GM12865 (cell line): Measurements from ENCODE around the gene RAB40B.
A peak's percentile ranks its signal among the peaks of the same experiment; 100 is the strongest.

ENCODE experiments used
- DNase-seq: peaks from one replicate; pipeline ENCODE4 v3.0.0; 2010; ENCODE audit warnings: low read depth
- H3K4me3 ChIP-seq: 2 replicates; pipeline ENCODE4 v1.5.1; 2011; ENCODE audit warnings: mild to moderate bottlenecking, low read depth, low read length, control low read depth
- TF ChIP-seq, protein P1 (sequence below): IDR thresholded peaks from 2 replicates; pipeline ENCODE4 v1.5.1; 2011; ENCODE audit warnings: low read length, control low read depth, low read depth, inconsistent platforms; ENCODE audit not compliant: insufficient read depth; ENCODE audit errors: missing control alignments

Gene RAB40B

DNA sequence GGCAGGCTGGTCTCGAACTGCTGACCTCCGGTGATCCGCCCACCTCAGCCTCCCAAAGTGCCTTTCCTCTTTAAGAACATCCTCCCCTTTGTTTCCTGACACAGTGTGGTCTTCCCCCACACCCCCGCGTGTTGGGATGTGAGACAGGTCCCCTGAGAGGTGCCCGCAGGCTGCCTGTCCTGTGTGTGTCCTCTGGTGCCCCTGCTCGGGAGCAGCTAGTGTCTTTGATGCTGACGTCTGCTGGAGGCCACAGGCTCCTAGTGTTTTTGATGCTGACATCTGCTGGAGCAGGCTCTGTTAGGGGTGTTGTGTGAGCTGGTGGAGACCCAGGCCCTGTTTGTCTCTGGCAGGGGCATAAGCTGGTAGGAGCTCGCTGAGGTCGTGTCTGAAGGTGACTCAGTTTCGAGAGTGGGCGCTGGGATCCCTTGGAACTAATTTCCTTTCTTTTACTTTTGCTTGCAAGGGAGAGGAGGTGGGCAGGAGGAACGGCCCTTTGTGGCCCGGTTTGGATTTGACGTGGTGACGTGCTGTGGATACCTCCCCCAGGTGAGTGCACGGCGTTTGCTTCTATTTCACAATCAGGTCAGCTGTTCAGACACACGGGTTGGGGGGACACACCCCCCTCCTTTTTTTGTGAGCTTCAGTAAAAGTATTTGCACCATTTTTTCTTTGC lies 24.0 kb upstream of the RAB40B start:
- TF ChIP-seq, protein P1, sequence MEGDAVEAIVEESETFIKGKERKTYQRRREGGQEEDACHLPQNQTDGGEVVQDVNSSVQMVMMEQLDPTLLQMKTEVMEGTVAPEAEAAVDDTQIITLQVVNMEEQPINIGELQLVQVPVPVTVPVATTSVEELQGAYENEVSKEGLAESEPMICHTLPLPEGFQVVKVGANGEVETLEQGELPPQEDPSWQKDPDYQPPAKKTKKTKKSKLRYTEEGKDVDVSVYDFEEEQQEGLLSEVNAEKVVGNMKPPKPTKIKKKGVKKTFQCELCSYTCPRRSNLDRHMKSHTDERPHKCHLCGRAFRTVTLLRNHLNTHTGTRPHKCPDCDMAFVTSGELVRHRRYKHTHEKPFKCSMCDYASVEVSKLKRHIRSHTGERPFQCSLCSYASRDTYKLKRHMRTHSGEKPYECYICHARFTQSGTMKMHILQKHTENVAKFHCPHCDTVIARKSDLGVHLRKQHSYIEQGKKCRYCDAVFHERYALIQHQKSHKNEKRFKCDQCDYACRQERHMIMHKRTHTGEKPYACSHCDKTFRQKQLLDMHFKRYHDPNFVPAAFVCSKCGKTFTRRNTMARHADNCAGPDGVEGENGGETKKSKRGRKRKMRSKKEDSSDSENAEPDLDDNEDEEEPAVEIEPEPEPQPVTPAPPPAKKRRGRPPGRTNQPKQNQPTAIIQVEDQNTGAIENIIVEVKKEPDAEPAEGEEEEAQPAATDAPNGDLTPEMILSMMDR = no peak
- no peak for DNase-seq
- no peak overlapping the region for H3K4me3 ChIP-seq

DNA sequence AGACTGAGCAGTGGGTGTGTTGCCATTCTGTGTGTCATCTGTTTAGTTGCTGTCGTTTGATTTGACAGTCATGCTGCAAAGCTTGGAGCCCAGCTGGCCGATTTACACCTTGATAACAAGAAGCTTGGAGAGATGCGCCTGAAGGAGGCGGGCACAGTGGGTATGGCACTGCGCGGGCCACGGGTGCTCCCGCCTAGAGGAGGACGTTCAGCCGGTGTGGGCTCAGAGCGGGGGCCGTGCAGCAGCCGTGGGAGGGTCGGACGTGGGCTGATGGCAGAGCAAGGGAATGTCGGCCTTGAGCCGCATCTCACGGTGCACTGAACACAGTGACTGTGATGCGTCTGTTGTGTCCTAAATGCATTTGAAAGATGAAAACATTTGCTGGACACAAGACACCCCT lies 21.7 kb upstream of the RAB40B start:
- DNase-seq = no peak
- TF ChIP-seq, protein P1 = no peak
- no peak overlapping the region for H3K4me3 ChIP-seq

DNA sequence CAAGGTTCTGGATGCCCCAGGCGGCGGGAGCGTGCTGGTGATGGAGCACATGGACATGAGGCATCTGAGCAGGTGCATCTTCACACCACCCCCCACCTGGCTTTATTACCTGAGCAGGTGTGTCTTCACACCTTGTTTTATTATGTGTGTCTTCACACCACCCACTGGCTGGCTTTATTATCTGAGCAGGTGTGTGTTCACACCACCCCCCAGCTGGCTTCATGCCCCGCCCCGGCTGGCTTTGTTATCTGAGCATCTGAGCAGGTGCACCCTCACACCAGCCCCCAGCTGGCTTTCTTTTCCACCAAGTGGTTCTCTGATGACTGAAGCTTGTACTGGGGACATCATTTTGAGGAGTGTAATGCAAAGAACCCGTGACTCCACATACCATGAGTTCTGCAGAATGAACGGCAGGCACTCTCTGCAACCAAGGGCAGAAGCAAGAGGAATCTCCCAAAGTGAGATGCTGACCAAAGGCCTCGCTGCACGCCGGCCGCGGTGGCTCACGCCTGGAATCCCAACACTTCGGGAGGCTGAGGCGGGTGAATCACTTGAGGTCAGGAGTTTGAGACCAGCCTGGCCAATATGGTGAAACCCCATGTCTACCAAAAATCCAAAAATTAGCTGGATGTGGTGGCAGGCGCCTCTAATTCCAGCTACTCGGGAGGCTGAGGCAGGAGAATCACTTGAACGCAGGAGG lies 20.6 kb upstream of the RAB40B start:
- H3K4me3 ChIP-seq = no peak overlapping the region
- no peak for DNase-seq
- TF ChIP-seq, protein P1 = no peak

DNA sequence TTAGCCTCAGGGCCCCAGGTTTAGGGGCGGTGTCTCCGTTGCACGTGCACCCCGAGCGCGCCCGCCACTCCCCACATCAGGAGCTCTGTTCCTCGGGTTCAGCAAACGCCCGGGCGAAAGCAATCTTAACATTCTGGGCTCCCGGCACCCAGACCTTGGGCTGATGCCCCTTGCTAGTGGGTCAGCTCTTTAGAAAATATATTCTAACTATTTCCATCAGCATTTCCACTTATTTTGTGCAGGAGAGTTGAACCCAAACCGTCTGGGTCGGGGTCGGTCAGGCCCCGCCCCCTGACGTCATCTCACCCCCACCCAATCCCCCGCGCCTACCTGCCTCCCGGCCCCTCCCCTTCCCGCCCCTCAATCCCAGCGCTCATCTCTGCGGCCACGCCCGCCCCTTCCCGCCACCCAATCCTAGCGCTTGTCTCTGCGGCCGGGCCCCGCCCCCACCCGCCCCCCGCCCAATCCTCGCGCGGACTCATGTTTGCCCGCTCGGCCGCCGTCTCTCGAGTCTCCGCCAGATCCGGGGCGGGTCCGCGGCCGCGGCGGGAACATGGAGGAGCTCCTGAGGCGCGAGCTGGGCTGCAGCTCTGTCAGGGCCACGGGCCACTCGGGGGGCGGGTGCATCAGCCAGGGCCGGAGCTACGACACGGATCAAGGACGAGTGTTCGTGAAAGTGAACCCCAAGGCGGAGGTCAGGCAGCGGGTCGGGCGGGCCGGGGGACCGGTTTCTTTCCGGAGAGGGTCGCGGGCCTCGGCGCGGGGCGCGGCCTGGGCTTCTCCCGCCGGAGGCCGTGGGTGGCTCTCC lies 17.9 kb upstream of the RAB40B start, which contains the start of gene FN3KRP:
Gene FN3KRP (plus strand): TSS at position 504 of the 808 bp plus-strand sequence. CDS start 50 bp downstream, at position 554.
- peak within 1 kb of the TSS; percentile 84 for H3K4me3 ChIP-seq
- DNase-seq = peak; percentile 95
- TF ChIP-seq, protein P1 = no peak

DNA sequence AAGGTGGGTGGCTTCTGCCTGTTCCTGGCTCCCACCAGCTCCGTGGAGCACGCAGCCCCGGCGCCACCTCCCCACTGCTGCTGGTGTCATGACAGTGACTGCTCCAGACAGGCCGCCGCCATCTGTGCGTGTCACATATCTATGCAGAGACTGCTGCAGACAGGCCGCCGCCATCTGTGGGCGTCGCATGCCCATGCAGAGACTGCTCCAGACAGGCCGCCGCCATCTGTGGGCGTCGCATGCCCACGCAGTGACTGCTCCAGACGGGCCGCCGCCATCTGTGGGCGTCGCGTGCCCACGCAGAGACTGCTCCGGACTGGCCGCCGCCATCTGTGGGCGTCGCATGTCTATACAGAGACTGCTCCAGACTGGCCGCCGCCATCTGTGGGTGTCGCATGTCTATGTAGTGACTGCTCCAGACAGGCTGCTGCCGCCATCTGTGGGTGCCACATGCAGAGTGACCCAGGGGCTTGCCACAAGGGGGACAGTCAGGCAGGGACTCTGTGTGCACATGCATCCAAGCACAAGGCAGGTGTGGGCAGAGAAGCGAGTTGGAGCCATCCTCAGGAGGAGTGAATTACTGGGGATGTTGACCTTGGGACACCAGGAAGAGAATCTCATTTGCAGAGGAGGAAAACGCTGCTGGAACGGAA lies 14.7 kb upstream of the RAB40B start:
- no peak overlapping the region for H3K4me3 ChIP-seq
- no peak for DNase-seq
- TF ChIP-seq, protein P1 = no peak

DNA sequence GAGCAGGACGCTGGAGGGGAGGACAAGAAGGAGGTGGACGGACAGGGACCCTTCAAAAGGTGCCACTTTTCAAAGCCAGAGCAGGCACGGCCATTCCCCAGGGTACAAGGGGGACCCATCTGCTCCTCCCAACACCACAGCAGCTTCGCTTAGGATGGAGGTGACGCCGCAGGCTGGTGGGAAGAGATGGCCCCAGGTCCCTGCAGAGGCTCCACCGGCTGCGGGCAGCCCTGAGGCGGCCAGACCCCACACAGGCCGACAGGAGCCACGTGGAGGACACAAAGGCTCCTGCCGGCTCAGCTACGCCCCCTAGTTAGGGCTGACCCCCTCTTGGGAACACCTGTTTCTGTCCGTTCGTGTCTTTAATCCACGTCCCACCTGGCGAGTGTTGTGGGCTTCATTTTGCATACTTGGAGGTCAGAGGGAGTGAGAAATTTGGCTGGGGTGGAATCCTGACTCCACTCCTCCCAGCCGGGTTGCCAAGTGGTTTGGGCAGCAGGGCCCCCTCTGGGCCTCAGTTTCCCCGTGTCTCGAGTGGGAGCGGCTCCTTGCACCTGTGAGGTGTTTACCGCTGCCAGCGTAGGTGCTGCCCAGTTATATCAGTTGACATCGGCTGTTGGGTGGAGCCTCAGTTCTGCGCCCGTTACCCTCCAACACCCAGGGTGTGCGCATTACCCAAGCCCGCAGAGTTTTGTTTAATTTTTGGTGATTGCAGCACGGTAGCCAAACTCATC lies 12.2 kb upstream of the RAB40B start:
- no peak for DNase-seq
- no peak overlapping the region for H3K4me3 ChIP-seq
- TF ChIP-seq, protein P1 = no peak
